HG03108 (cell line): ENCODE data around the gene CNTROB.
A peak's percentile ranks its signal among the peaks of the same experiment; 100 is the strongest.

ENCODE experiments used
- ATAC-seq: cut with Tn5 transposase; IDR thresholded peaks from one replicate; pipeline ENCODE4 v1.9.1; 2021; ENCODE audit warnings: moderate library complexity; ENCODE audit not compliant: unreplicated experiment

Gene CNTROB

GRCh38 chr17:7931709-7932482 lies at the start of gene CNTROB, which contains the start of gene TRAPPC1:
Gene CNTROB (plus strand): TSS chr17:7932206. CDS start chr17:7933080, 874 bp downstream.
Gene TRAPPC1 (minus strand): TSS chr17:7931946. CDS start chr17:7931829, 117 bp downstream.
- peak; percentile 92 for ATAC-seq

- ATAC-seq = no peak
These were observed 49.4 kb upstream of the CNTROB start for GRCh38 chr17:7882629-7883028.

- ATAC-seq = no peak
These were observed 48.1 kb upstream of the CNTROB start for GRCh38 chr17:7883781-7884386.

GRCh38 chr17:7884581-7885366 lies 47.2 kb upstream of the CNTROB start:
- ATAC-seq = no peak

- no peak for ATAC-seq
These were observed 46.4 kb upstream of the CNTROB start for GRCh38 chr17:7885367-7886226.

GRCh38 chr17:7886227-7887037 lies 45.6 kb upstream of the CNTROB start:
- ATAC-seq = no peak

- no peak for ATAC-seq
These were observed 44.9 kb upstream of the CNTROB start for GRCh38 chr17:7887038-7887481.

- peak; percentile 51 for ATAC-seq
These were observed 44.4 kb upstream of the CNTROB start for GRCh38 chr17:7887482-7888183.

GRCh38 chr17:7888184-7888920 lies 43.7 kb upstream of the CNTROB start, which contains the start of gene CHD3:
Gene CHD3 (plus strand): TSS chr17:7888789. CDS start chr17:7889001, 212 bp downstream.
- no peak for ATAC-seq

GRCh38 chr17:7889166-7889955 lies 42.6 kb upstream of the CNTROB start:
- no peak for ATAC-seq

GRCh38 chr17:7893187-7893880 lies 38.7 kb upstream of the CNTROB start:
- ATAC-seq = no peak

- no peak for ATAC-seq
These were observed 37.8 kb upstream of the CNTROB start for GRCh38 chr17:7894226-7894625.

- ATAC-seq = no peak
These were observed 37.1 kb upstream of the CNTROB start for GRCh38 chr17:7894866-7895265.

GRCh38 chr17:7897090-7897489 lies 34.9 kb upstream of the CNTROB start:
- ATAC-seq = no peak

GRCh38 chr17:7897773-7898172 lies 34.2 kb upstream of the CNTROB start:
- ATAC-seq = no peak

GRCh38 chr17:7903154-7904103 lies 28.6 kb upstream of the CNTROB start:
- ATAC-seq = no peak
